GM12801 (cell line): ENCODE data around the gene OTUD1.

Experiments used
- CTCF ChIP-seq: IDR thresholded peaks from one replicate; pipeline ENCODE4 v1.5.1; 2011; ENCODE audit warnings: control low read depth; ENCODE audit not compliant: insufficient read length; ENCODE audit errors: extremely low read depth

Gene OTUD1

GRCh38 chr10:23403278-23403677 lies 35.6 kb upstream of the OTUD1 start:
- TF ChIP-seq CTCF: no peak

- TF ChIP-seq CTCF: no peak
Measured at GRCh38 chr10:23403719-23404118, 35.2 kb upstream of the OTUD1 start.

GRCh38 chr10:23404461-23404980 lies 34.4 kb upstream of the OTUD1 start:
- no peak for TF ChIP-seq CTCF

- TF ChIP-seq CTCF: no peak
Measured at GRCh38 chr10:23405540-23405939, 33.3 kb upstream of the OTUD1 start.

- no peak for TF ChIP-seq CTCF
Measured at GRCh38 chr10:23406409-23406808, 32.5 kb upstream of the OTUD1 start.

- TF ChIP-seq CTCF: no peak
Measured at GRCh38 chr10:23408330-23408976, 30.4 kb upstream of the OTUD1 start.

GRCh38 chr10:23412223-23412622 lies 26.7 kb upstream of the OTUD1 start:
- no peak for TF ChIP-seq CTCF
